Smooth muscle cell (in vitro differentiated cells): ENCODE measurements around the gene TBC1D1. TPM values are rescaled to one million over a fixed set of nuclear protein-coding genes. Genes with fewer than 3 reads are reported as not detected.
A peak's percentile ranks its signal among the peaks of the same experiment; 100 is the strongest.

Experiments
- DNase-seq: peaks from one replicate; lab custom pipeline; 2025; ENCODE audit not compliant: unreplicated experiment; lab: John Stamatoyannopoulos, UW
- H2AFZ ChIP-seq: fragments of 200-600 bp; sonication (generic); 2 replicates; pipeline ENCODE4 v1.6.0; 2016; ENCODE audit warnings: antibody characterized with exemption, low read depth, mild to moderate bottlenecking
- H3F3A ChIP-seq: fragments of 200-600 bp; sonication (generic); 2 replicates; pipeline ENCODE4 v1.6.0; 2017; ENCODE audit warnings: antibody characterized with exemption, low read depth
- H3K27ac ChIP-seq: fragments of 200-600 bp; sonication (generic); 2 replicates; pipeline ENCODE4 v1.5.1; 2016; ENCODE audit warnings: low read depth, mild to moderate bottlenecking
- H3K27me3 ChIP-seq: fragments of 200-600 bp; sonication (generic); 2 replicates; pipeline ENCODE4 v1.6.1; 2016; ENCODE audit warnings: low read depth, mild to moderate bottlenecking
- H3K36me3 ChIP-seq: fragments of 200-600 bp; sonication (generic); 2 replicates; pipeline ENCODE4 v1.5.1; 2016; ENCODE audit warnings: low read depth
- H3K4me1 ChIP-seq: fragments of 200-600 bp; sonication (generic); 2 replicates; pipeline ENCODE4 v1.5.1; 2016; ENCODE audit warnings: low read depth
- H3K4me2 ChIP-seq: fragments of 200-600 bp; sonication (generic); 2 replicates; pipeline ENCODE4 v1.6.0; 2016; ENCODE audit warnings: mild to moderate bottlenecking
- H3K4me3 ChIP-seq: fragments of 200-600 bp; sonication (generic); 2 replicates; pipeline ENCODE4 v1.5.1; 2016; ENCODE audit warnings: mild to moderate bottlenecking
- H3K79me2 ChIP-seq: fragments of 200-600 bp; sonication (generic); 2 replicates; pipeline ENCODE4 v1.6.0; 2016; ENCODE audit warnings: low read depth, mild to moderate bottlenecking
- H3K9ac ChIP-seq: fragments of 200-600 bp; sonication (generic); 2 replicates; pipeline ENCODE4 v1.6.0; 2016; ENCODE audit warnings: low read depth
- H3K9me3 ChIP-seq: fragments of 200-600 bp; sonication (generic); replicated peaks from 2 replicates; pipeline ENCODE4 v1.5.1; 2016; ENCODE audit warnings: low read depth
- H4K20me1 ChIP-seq: fragments of 200-600 bp; sonication (generic); 2 replicates; pipeline ENCODE4 v1.6.0; 2016; ENCODE audit warnings: low read depth
- CTCF ChIP-seq: fragments of 200-600 bp; sonication (generic); IDR thresholded peaks from 2 replicates; pipeline ENCODE4 v1.5.1; 2017; ENCODE audit warnings: borderline replicate concordance, mild to moderate bottlenecking, antibody characterized with exemption; ENCODE audit not compliant: insufficient read depth, poor library complexity, severe bottlenecking
- WGBS: methylation state at CpG from one replicate; pipeline ENCODE4 v1.1.7; 2016; ENCODE audit warnings: low lambda C conversion rate; 5-methylcytosine and 5-hydroxymethylcytosine counted together
- polyA plus RNA-seq: library from polyadenylated mRNA; unstranded; fragments of >200 nt; fragmentation: Nextera tagmentation; extraction: Ambion mirVana; gene quantifications from 2 replicates; pipeline ENCODE4 v1.2.1, GENCODE V29; 2016
- total RNA-seq: library from RNA; depleted of rRNA; stranded (reverse); fragments of >200 nt; gene quantifications from 2 replicates; pipeline ENCODE4 v1.2.3, GENCODE V29; 2014

The TBC1D1 gene
- total and polyA plus RNA-seq, 2 experiments from 2014 or later = 81.5 to 117 TPM

DNA sequence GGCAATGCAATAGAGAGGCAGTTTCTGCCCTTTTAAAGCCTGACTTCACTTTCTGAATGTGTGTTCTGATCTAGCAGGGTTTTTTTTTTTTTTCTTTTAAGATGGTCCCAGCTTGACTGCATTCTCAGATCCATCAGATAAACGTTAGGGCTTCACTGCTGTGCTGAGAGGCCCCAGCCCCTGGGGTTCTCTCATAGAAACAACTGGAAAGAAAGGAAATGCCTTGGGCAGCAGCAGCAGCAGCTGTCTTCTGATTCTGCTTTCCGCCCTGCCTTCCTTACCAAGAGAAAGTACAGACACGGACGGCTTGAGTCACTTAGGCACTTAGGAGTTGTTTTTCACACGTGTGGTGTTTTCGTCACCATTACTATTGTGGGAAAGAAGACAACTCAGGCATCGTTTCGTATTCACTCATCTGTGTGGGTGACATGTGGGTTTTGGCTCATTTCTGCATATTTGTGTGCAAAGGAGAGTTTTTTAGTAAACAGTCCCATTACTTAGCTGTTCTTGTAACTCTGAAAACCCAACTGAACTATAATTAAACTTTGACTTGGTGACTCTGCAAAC, 241.3 kb downstream of the TBC1D1 start:
- no peak for DNase-seq
- no peak overlapping the region for H3K4me3 ChIP-seq
- WGBS = 2% methylated on average over 8 of the region's 8 CpGs

GRCh38 chr4:38132843-38133662, 242.2 kb downstream of the TBC1D1 start:
- no peak for TF ChIP-seq CTCF
- Histone ChIP-seq H2AFZ (no peak overlapping the region), H3K4me2 (peak overlapping the region; percentile 56), H3K79me2 (no peaks in the 10 kb centered on the region), H3F3A (peaks cover 12% of the 10 kb centered on the region), H3K4me1 (peaks cover 45% of the 10 kb centered on the region), H3K27ac (peak overlapping the region; percentile 91), H3K9ac (peak overlapping the region; percentile 14), H3K36me3 (no peaks in the 10 kb centered on the region), H4K20me1 (no peaks in the 10 kb centered on the region), H3K27me3 (no peaks in the 10 kb centered on the region), H3K4me3 (no peak overlapping the region), H3K9me3 (no peaks in the 10 kb centered on the region)
- DNase-seq = no peak
- WGBS = 92% methylated on average over 14 of the region's 14 CpGs

More for the DNA sequence above, 241.3 kb downstream of the TBC1D1 start:
- no peak overlapping the region for H2AFZ ChIP-seq
- H3K27ac ChIP-seq = peak overlapping the region; percentile 91
- H3K4me1 ChIP-seq = peaks cover 45% of the 10 kb centered on the region
- TF ChIP-seq CTCF = no peak
- no peaks in the 10 kb centered on the region for H3K36me3 ChIP-seq
- H3F3A ChIP-seq = peaks cover 12% of the 10 kb centered on the region
- H4K20me1 ChIP-seq = no peaks in the 10 kb centered on the region
- no peaks in the 10 kb centered on the region for H3K79me2 ChIP-seq
- peak overlapping the region; percentile 69 for H3K9ac ChIP-seq
- H3K4me2 ChIP-seq = peak overlapping the region; percentile 56
- no peaks in the 10 kb centered on the region for H3K27me3 ChIP-seq
- H3K9me3 ChIP-seq = no peaks in the 10 kb centered on the region

- Histone ChIP-seq H3F3A (peaks cover 12% of the 10 kb centered on the region), H3K4me2 (no peak overlapping the region), H3K36me3 (no peaks in the 10 kb centered on the region), H4K20me1 (no peaks in the 10 kb centered on the region), H3K9me3 (no peaks in the 10 kb centered on the region), H3K27ac (no peak overlapping the region), H3K79me2 (no peaks in the 10 kb centered on the region), H3K4me3 (no peak overlapping the region), H3K9ac (no peak overlapping the region), H3K4me1 (peaks cover 40% of the 10 kb centered on the region), H2AFZ (no peak overlapping the region), H3K27me3 (no peaks in the 10 kb centered on the region)
- no peak for DNase-seq
- TF ChIP-seq CTCF = no peak
- 88% methylated on average over 7 of the region's 7 CpGs for WGBS
Observed at GRCh38 chr4:38133711-38134480, 243.0 kb downstream of the TBC1D1 start.
